CD14-positive monocyte (primary cell): Measurements from ENCODE around the gene CA14. TPM values are rescaled to one million over a fixed set of nuclear protein-coding genes. Genes with fewer than 3 reads are reported as not detected.
"Not testable (repeated sequence)": the region's sequence is repeated elsewhere in the genome, so short reads cannot be mapped to it uniquely, and the experiment has no call there.

Experiments used
- DNase-seq, 3 donors: peaks; one replicate each; pipeline ENCODE4 v3.0.0-alpha.2; 2011 to 2022
- H2AFZ ChIP-seq: 2 replicates; pipeline ENCODE4 v1.6.0; 2012; ENCODE audit warnings: mild to moderate bottlenecking, low read depth, low read length, inconsistent platforms; ENCODE audit not compliant: insufficient read depth, poor library complexity, severe bottlenecking
- H3K27ac ChIP-seq, 2 donors: 1 replicate in 1 of 2; 2 replicates in 1 of 2; pipeline ENCODE4 v1.5.1; 2012 to 2013; ENCODE audit warnings: low read length in 2 of 2, control low read depth in 1 of 2, inconsistent platforms in 1 of 2, low read depth in 1 of 2, mild to moderate bottlenecking in 1 of 2
- H3K27me3 ChIP-seq, 2 donors: one replicate each; pipeline versions ENCODE4 v1.6.0 to v1.6.1; 2011 to 2013; ENCODE audit warnings: low read length in 2 of 2; ENCODE audit not compliant: control insufficient read depth in 2 of 2, insufficient read depth in 2 of 2
- H3K36me3 ChIP-seq, 2 donors: replicated peaks in 1 of 2; 1 replicate in 1 of 2; 2 replicates in 1 of 2; pipeline versions ENCODE4 v1.5.1 to v1.6.1; 2012 to 2013; ENCODE audit warnings: low read length in 2 of 2, control low read depth in 1 of 2, inconsistent platforms in 1 of 2, mild to moderate bottlenecking in 1 of 2; ENCODE audit not compliant: insufficient read depth in 2 of 2, control insufficient read depth in 1 of 2
- H3K4me1 ChIP-seq, 2 donors: 1 replicate in 1 of 2; 2 replicates in 1 of 2; pipeline versions ENCODE4 v1.5.1 to v1.6.1; 2012 to 2013; ENCODE audit warnings: low read length in 2 of 2, control low read depth in 1 of 2, inconsistent platforms in 1 of 2, mild to moderate bottlenecking in 1 of 2, moderate library complexity in 1 of 2; ENCODE audit not compliant: insufficient read depth in 2 of 2, control insufficient read depth in 1 of 2
- H3K4me2 ChIP-seq: replicated peaks from 2 replicates; pipeline ENCODE3; 2012; ENCODE audit warnings: low read length, moderate library complexity, mild to moderate bottlenecking; ENCODE audit not compliant: poor library complexity, severe bottlenecking; ENCODE audit errors: extremely low read depth
- H3K4me3 ChIP-seq, 3 experiments: fragments of 200-600 bp in 1 of 3; sonication (generic) in 1 of 3; replicated peaks in 1 of 3; 1 replicate in 2 of 3; 2 replicates in 1 of 3; pipeline ENCODE4 v1.5.1; 2011 to 2013; ENCODE audit warnings: low read length in 3 of 3, mild to moderate bottlenecking in 3 of 3, control low read depth in 2 of 3, low read depth in 2 of 3, inconsistent platforms in 1 of 3, moderate library complexity in 1 of 3
- H3K79me2 ChIP-seq: 2 replicates; pipeline ENCODE4 v1.6.0; 2012; ENCODE audit warnings: mild to moderate bottlenecking, control low read depth, inconsistent platforms, low read length, moderate library complexity; ENCODE audit not compliant: insufficient read depth
- H3K9ac ChIP-seq: 2 replicates; pipeline ENCODE4 v1.6.0; 2017; ENCODE audit warnings: low read length, mild to moderate bottlenecking; ENCODE audit not compliant: insufficient read depth, poor library complexity, severe bottlenecking
- H3K9me3 ChIP-seq, 2 donors: replicated peaks in 1 of 2; 1 replicate in 1 of 2; 2 replicates in 1 of 2; pipeline versions ENCODE4 v1.5.1 to v1.6.1; 2012 to 2013; ENCODE audit warnings: low read length in 2 of 2, control low read depth in 1 of 2; ENCODE audit not compliant: control insufficient read depth in 1 of 2, insufficient read depth in 1 of 2
- H4K20me1 ChIP-seq: 2 replicates; pipeline ENCODE4 v1.6.0; 2012; ENCODE audit warnings: mild to moderate bottlenecking, low read length, control low read depth, moderate library complexity; ENCODE audit not compliant: insufficient read depth
- H3K27ac Mint-ChIP-seq, 7 donors: one replicate each; pipeline ENCODE4 v1.8.0; 2020; ENCODE audit warnings: mild to moderate bottlenecking in 7 of 7, mixed read lengths in 7 of 7, moderate library complexity in 6 of 7, inconsistent platforms in 2 of 7
- H3K27me3 Mint-ChIP-seq, 3 donors: one replicate each; pipeline ENCODE4 v1.8.0; 2021 to 2022; ENCODE audit warnings: low read depth in 3 of 3, mild to moderate bottlenecking in 3 of 3, mixed read lengths in 3 of 3, moderate library complexity in 3 of 3, inconsistent platforms in 1 of 3
- H3K36me3 Mint-ChIP-seq, 2 donors: one replicate each; pipeline ENCODE4 v1.8.0; 2020; ENCODE audit warnings: mixed read lengths in 2 of 2, inconsistent platforms in 1 of 2, mild to moderate bottlenecking in 1 of 2
- H3K4me1 Mint-ChIP-seq: one replicate; pipeline ENCODE4 v1.8.0; 2020; ENCODE audit warnings: mild to moderate bottlenecking, mixed read lengths
- H3K4me3 Mint-ChIP-seq, 2 donors: one replicate each; pipeline ENCODE4 v1.8.0; 2020; ENCODE audit warnings: mild to moderate bottlenecking in 2 of 2, mixed read lengths in 2 of 2, moderate library complexity in 1 of 2
- H3K9me3 Mint-ChIP-seq, 7 donors: one replicate each; pipeline ENCODE4 v1.8.0; 2020 to 2022; ENCODE audit warnings: mixed read lengths in 7 of 7, mild to moderate bottlenecking in 6 of 7, moderate library complexity in 6 of 7, inconsistent platforms in 2 of 7
- WGBS: methylation state at CpG from one replicate; pipeline ENCODE4 v1.1.5; 2013; ENCODE audit warnings: missing lambda C conversion rate; ENCODE audit not compliant: insufficient coverage; 5-methylcytosine and 5-hydroxymethylcytosine counted together
- intact Hi-C, 2 donors: fragments of 100-400 bp; cut with micrococcal nuclease; formaldehyde crosslinking; loops; one replicate each; pipeline versions ENCODE4 v1.15.0 to v1.15.1; 2023
- polyA plus RNA-seq, 3 donors: library from polyadenylated mRNA; depleted of rRNA in 1 of 3; unstranded in 2 of 3; stranded (reverse) in 1 of 3; fragments of 300-500 nt in 2 of 3; fragments of >200 nt in 1 of 3; fragmentation: Illumina TruSeq in 2 of 3; gene quantifications; 1 replicate in 2 of 3; 2 replicates in 1 of 3; pipeline ENCODE4 v1.2.3, GENCODE V29; 2012 to 2021
- TF ChIP-seq, protein P1 (sequence below): fragments of 200-600 bp; IDR thresholded peaks from one replicate; pipeline ENCODE4 v1.8.0; 2022; ENCODE audit warnings: antibody characterized with exemption, mild to moderate bottlenecking

Gene CA14
- polyA plus RNA-seq, 3 donors: not detected

GRCh38 chr1:150215855-150216254 lies 41.7 kb upstream of the CA14 start:
- H3K9me3 Mint-ChIP-seq, intact Hi-C loops, H2AFZ ChIP-seq, H3K4me3 ChIP-seq, H4K20me1 ChIP-seq, H3K27ac ChIP-seq, H3K4me2 ChIP-seq, H3K9ac ChIP-seq, H3K9me3 ChIP-seq, H3K27me3 Mint-ChIP-seq, H3K27me3 ChIP-seq, H3K27ac Mint-ChIP-seq, DNase-seq, H3K79me2 ChIP-seq, H3K4me3 Mint-ChIP-seq: not testable (repeated sequence)
- Histone ChIP-seq H3K4me1 (peaks cover 10 to 13% of the 10 kb centered on the region in 2 donors), H3K36me3 (peaks cover 8 to 20% of the 10 kb centered on the region in 2 donors)
- Mint-ChIP-seq H3K4me1 (peaks cover 17% of the 10 kb centered on the region), H3K36me3 (peaks cover 15 to 30% of the 10 kb centered on the region in 2 donors)
- 100% methylated on average over 1 of the region's 6 CpGs for WGBS

DNA sequence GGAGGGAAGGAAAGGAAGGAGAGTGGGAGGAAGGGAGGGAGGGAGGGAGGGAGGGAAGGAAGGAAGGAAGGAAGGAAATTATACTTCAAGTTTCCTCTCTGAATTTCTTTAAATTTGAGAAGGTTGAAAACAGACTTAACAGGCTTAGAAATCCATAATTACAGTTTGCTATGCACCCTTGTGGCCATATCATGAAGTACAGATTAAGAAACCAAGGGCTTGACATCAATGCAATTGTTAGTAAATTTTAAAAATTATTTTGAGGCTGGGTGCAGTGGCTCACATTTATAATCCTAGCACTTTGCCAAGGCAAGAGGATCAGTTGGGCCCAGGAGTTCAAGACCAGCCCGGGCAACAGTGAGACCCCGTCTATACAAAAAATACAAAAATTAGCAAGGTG lies 36.0 kb upstream of the CA14 start:
- Histone ChIP-seq H3K9me3 (no peaks in the 10 kb centered on the region), H3K9ac (no peak overlapping the region), H3K4me2 (no peak overlapping the region), H3K27me3 (no peaks in the 10 kb centered on the region), H3K4me3 (no peak overlapping the region), H3K79me2 (peaks cover 18% of the 10 kb centered on the region), H3K27ac (no peak overlapping the region), H2AFZ (no peak overlapping the region), H3K4me1 (peaks cover 6% of the 10 kb centered on the region in 2 donors), H4K20me1 (no peaks in the 10 kb centered on the region), H3K36me3 (peaks cover 30 to 42% of the 10 kb centered on the region in 2 donors)
- intact Hi-C loops: no loop called here
- Mint-ChIP-seq H3K27ac (peak overlapping the region in 1 of 7 donors; percentile 30), H3K9me3 (peaks cover 0 to 2% (median 0%) of the 10 kb centered on the region in 7 donors), H3K36me3 (peaks cover 37 to 63% of the 10 kb centered on the region in 2 donors), H3K27me3 (no peaks in the 10 kb centered on the region), H3K4me3 (no peak overlapping the region), H3K4me1 (peaks cover 11% of the 10 kb centered on the region)
- TF ChIP-seq, protein P1, sequence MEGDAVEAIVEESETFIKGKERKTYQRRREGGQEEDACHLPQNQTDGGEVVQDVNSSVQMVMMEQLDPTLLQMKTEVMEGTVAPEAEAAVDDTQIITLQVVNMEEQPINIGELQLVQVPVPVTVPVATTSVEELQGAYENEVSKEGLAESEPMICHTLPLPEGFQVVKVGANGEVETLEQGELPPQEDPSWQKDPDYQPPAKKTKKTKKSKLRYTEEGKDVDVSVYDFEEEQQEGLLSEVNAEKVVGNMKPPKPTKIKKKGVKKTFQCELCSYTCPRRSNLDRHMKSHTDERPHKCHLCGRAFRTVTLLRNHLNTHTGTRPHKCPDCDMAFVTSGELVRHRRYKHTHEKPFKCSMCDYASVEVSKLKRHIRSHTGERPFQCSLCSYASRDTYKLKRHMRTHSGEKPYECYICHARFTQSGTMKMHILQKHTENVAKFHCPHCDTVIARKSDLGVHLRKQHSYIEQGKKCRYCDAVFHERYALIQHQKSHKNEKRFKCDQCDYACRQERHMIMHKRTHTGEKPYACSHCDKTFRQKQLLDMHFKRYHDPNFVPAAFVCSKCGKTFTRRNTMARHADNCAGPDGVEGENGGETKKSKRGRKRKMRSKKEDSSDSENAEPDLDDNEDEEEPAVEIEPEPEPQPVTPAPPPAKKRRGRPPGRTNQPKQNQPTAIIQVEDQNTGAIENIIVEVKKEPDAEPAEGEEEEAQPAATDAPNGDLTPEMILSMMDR: peak; percentile 60
- peak in 1 of 3 donors; percentile 16 for DNase-seq
- WGBS: 100% methylated on average over 1 of the region's 2 CpGs
